SKM-1 treated with dmso at 0.1 percent for 144 hours (cell line): ENCODE measurements around the gene TMEM131L.
"Not testable (repeated sequence)": the region's sequence is repeated elsewhere in the genome, so short reads cannot be mapped to it uniquely, and the experiment has no call there.

Source experiments
- DNase-seq: peaks from one replicate; lab custom pipeline; 2025; ENCODE audit not compliant: unreplicated experiment; lab: John Stamatoyannopoulos, UW

The TMEM131L gene

GRCh38 chr4:153501578-153501977, 35.4 kb downstream of the TMEM131L start:
- no peak for DNase-seq

- no peak for DNase-seq
Measured at GRCh38 chr4:153502584-153502983, 36.4 kb downstream of the TMEM131L start.

- DNase-seq = no peak
Measured at GRCh38 chr4:153506341-153507309, 40.5 kb downstream of the TMEM131L start.

- DNase-seq = no peak
Measured at GRCh38 chr4:153507310-153508073, 41.3 kb downstream of the TMEM131L start.

- not testable (repeated sequence) for DNase-seq
Measured at GRCh38 chr4:153509212-153509611, 43.1 kb downstream of the TMEM131L start.

- no peak for DNase-seq
Measured at GRCh38 chr4:153509724-153510123, 43.6 kb downstream of the TMEM131L start.

- DNase-seq = no peak
Measured at GRCh38 chr4:153510252-153511001, 44.3 kb downstream of the TMEM131L start.

GRCh38 chr4:153511104-153511503, 44.9 kb downstream of the TMEM131L start:
- DNase-seq = no peak

- no peak for DNase-seq
Measured at GRCh38 chr4:153512162-153512852, 46.1 kb downstream of the TMEM131L start.

GRCh38 chr4:153512952-153513500, 46.9 kb downstream of the TMEM131L start:
- DNase-seq = no peak

- no peak for DNase-seq
Measured at GRCh38 chr4:153513596-153513995, 47.4 kb downstream of the TMEM131L start.

GRCh38 chr4:153514001-153514526, 47.9 kb downstream of the TMEM131L start:
- DNase-seq = no peak

- peak; percentile 38 for DNase-seq
Measured at GRCh38 chr4:153514688-153515426, 48.7 kb downstream of the TMEM131L start.

- DNase-seq = no peak
Measured at GRCh38 chr4:153517159-153517558, 51.0 kb downstream of the TMEM131L start.

- DNase-seq = no peak
Measured at GRCh38 chr4:153518001-153518400, 51.8 kb downstream of the TMEM131L start.

- DNase-seq = no peak
Measured at GRCh38 chr4:153518637-153519389, 52.7 kb downstream of the TMEM131L start.

- no peak for DNase-seq
Measured at GRCh38 chr4:153519687-153520086, 53.5 kb downstream of the TMEM131L start.

- DNase-seq = no peak
Measured at GRCh38 chr4:153520227-153520626, 54.1 kb downstream of the TMEM131L start.
